A673 (cell line): ENCODE measurements around the gene PRKCA. TPM values are rescaled to one million over a fixed set of nuclear protein-coding genes. Genes with fewer than 3 reads are reported as not detected.
A peak's percentile ranks its signal among the peaks of the same experiment; 100 is the strongest.
"Not testable (repeated sequence)": the region's sequence is repeated elsewhere in the genome, so short reads cannot be mapped to it uniquely, and the experiment has no call there.

Experiments
- BruUV-seq: library from RNA; stranded (reverse); fragments of 400-500 nt; replicated peaks from 2 replicates; lab custom pipeline; 2021; lab: Mats Ljungman, UMichigan
- CTCF ChIA-PET: fragments of 300-600 bp; sonication (Branson Sonifier 250); formaldehyde crosslinking; loops from one replicate; lab custom pipeline; 2022; ENCODE audit warnings: antibody characterized with exemption; lab: Charles Lee
- POLR2A ChIA-PET: fragments of 300-600 bp; sonication (Branson Sonifier 250); formaldehyde crosslinking; loops from one replicate; lab custom pipeline; 2022; ENCODE audit warnings: antibody characterized with exemption; ENCODE audit not compliant: low non-redundant PET; lab: Charles Lee
- DNase-seq: peaks from one replicate; pipeline ENCODE4 v3.0.0-alpha.2; 2015; ENCODE audit warnings: low spot score
- H3K27ac ChIP-seq: fragments of 200-600 bp; sonication (generic); 2 replicates; pipeline ENCODE4 v1.5.1; 2016; ENCODE audit warnings: mixed run types, low read depth, mild to moderate bottlenecking, mixed read lengths, antibody characterized with exemption, low read length; ENCODE audit not compliant: poor library complexity, severe bottlenecking
- H3K27me3 ChIP-seq: fragments of 200-600 bp; sonication (generic); replicated peaks from 2 replicates; pipeline ENCODE4 v1.6.1; 2017; ENCODE audit warnings: mixed run types, low read depth, mild to moderate bottlenecking, mixed read lengths, antibody characterized with exemption, low read length; ENCODE audit not compliant: insufficient read depth, poor library complexity
- H3K36me3 ChIP-seq: fragments of 200-600 bp; sonication (generic); 2 replicates; pipeline ENCODE4 v1.6.1; 2016; ENCODE audit warnings: mixed run types, mild to moderate bottlenecking, mixed read lengths, antibody characterized with exemption, low read length; ENCODE audit not compliant: insufficient read depth, poor library complexity, severe bottlenecking
- H3K4me1 ChIP-seq: fragments of 200-600 bp; sonication (generic); 2 replicates; pipeline ENCODE4 v1.6.1; 2017; ENCODE audit warnings: mixed run types, mild to moderate bottlenecking, mixed read lengths, antibody characterized with exemption, low read length; ENCODE audit not compliant: insufficient read depth, poor library complexity, severe bottlenecking
- H3K4me3 ChIP-seq: fragments of 200-600 bp; sonication (generic); 2 replicates; pipeline ENCODE4 v1.5.1; 2016; ENCODE audit warnings: low read depth, mixed run types, mild to moderate bottlenecking, mixed read lengths, low read length; ENCODE audit not compliant: poor library complexity, severe bottlenecking
- H3K9me3 ChIP-seq: fragments of 200-600 bp; sonication (generic); 2 replicates; pipeline ENCODE4 v1.6.1; 2016; ENCODE audit warnings: mixed run types, low read depth, mild to moderate bottlenecking, mixed read lengths, antibody characterized with exemption, low read length; ENCODE audit not compliant: poor library complexity, severe bottlenecking
- CTCF ChIP-seq: fragments of 300-800, 200-600 bp; sonication (generic); conservative IDR thresholded peaks from 2 replicates; pipeline ENCODE4 v1.5.1; 2017; ENCODE audit warnings: low read depth, mild to moderate bottlenecking, antibody characterized with exemption, low read length, moderate library complexity, mixed read lengths
- EZH2 ChIP-seq: fragments of 200-600 bp; sonication (generic); IDR thresholded peaks from 2 replicates; pipeline ENCODE4 v1.6.1; 2017; ENCODE audit warnings: borderline replicate concordance, low read depth, mild to moderate bottlenecking, mixed read lengths, antibody characterized with exemption, low read length; ENCODE audit not compliant: poor library complexity, severe bottlenecking
- intact Hi-C: fragments of 100-400 bp; cut with micrococcal nuclease; formaldehyde crosslinking; loops from one replicate; pipeline ENCODE4 v1.10.0; 2022; ENCODE audit not compliant: unreplicated experiment
- total RNA-seq: library from RNA; stranded (reverse); gene quantifications from 2 replicates; pipeline ENCODE4 v1.2.3, GENCODE V29; 2021

PRKCA gene
- total RNA-seq, 1 experiment from 2014 or later = 16.3 TPM

DNA sequence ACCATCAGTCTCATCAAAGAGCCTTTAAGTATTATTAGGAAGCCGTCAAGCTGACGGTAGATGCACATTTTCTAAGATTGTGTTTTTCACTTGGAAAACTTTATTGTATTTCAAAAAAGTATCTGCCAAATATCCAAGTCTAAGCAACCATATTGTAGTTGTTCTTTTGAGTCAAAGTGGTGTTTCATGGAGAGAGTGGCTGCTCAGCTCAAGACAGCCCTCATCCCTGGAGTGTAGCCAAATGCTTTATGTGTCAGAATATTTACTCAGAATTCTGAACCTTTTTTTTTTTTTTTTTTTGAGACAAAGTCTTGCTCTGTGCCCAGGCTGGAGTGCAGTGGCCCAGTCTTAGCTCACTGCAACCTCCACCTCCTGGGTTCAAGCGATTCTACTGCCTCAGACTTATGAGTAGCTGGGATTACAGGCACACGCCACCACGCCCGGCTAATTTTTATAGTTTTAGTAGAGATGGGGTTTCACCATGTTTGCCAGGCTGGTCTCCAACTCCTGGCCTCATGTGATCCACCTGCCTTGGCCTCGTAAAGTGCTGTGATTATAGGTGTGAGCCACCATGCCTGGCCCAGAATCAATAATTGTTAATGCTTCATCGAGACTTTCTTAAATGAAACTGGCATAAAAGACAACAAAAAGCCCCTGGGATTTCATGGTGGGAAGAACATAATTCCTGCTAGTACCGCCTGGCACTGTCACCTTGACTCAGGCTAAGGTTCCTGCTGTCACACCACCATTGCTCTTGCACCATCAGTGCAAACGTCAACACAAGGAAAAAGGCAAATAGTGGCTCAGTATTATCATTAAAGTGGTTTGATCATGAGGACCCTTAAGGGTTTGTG lies 45.5 kb downstream of the PRKCA start:
- no peak overlapping the region for H3K27ac ChIP-seq
- H3K9me3 ChIP-seq = no peaks in the 10 kb centered on the region
- H3K4me1 ChIP-seq = peaks cover 50% of the 10 kb centered on the region
- POLR2A ChIA-PET = no interaction called here
- H3K4me3 ChIP-seq = no peak overlapping the region
- CTCF ChIA-PET = no interaction called here
- intact Hi-C loops = no loop called here
- no peaks in the 10 kb centered on the region for H3K36me3 ChIP-seq
- no peaks in the 10 kb centered on the region for H3K27me3 ChIP-seq
- peak; percentile 54 for DNase-seq
- no TSS peak for BruUV-seq
- TF ChIP-seq CTCF (no peak), EZH2 (no peak)

GRCh38 chr17:66348584-66349165 lies 46.3 kb downstream of the PRKCA start:
- Histone ChIP-seq H3K27me3 (no peaks in the 10 kb centered on the region), H3K4me3 (no peak overlapping the region), H3K4me1 (peaks cover 50% of the 10 kb centered on the region), H3K27ac (peak overlapping the region; percentile 2), H3K36me3 (no peaks in the 10 kb centered on the region), H3K9me3 (no peaks in the 10 kb centered on the region)
- ChIA-PET CTCF (no interaction called here), POLR2A (no interaction called here)
- no TSS peak for BruUV-seq
- TF ChIP-seq CTCF (no peak), EZH2 (no peak)
- intact Hi-C loops = no loop called here
- DNase-seq = peak; percentile 84

DNA sequence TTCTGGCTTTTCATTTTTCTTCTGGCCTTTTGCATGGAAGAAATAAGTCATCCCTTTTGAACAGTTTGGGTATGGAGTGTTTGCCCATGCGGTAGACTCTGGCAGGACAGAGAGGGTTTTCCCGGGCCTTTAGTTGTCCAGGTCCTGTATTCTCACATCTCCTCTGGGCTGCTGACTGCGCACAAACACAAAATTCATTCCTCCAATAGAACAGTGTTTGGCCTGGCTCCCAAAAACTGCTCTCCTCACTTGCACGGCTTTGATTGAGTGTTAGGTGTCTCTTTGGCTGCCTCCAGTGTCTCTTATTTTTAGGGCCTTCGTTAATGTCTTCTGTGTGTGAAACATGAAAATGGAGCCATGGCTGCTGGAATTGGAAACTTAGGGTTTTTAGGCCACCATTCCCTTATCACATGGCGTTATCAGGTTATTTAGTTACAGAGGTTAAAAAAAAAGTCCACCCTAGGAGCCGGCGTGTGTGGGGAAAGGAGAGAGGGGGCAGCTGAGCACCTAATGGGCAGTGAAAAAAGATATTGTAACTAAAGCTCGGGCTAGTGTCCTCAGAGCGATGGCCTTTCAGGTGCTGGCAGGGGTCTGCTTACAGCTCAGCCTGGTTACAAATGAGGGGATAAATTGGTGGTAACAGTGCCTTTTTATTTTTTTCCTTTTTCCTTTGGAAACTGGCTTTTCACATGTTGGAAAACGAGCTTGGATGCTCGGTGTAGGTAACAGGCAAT lies 47.3 kb downstream of the PRKCA start:
- H3K36me3 ChIP-seq = no peaks in the 10 kb centered on the region
- no TSS peak for BruUV-seq
- intact Hi-C loops = no loop called here
- H3K9me3 ChIP-seq = no peaks in the 10 kb centered on the region
- H3K4me1 ChIP-seq = peaks cover 50% of the 10 kb centered on the region
- DNase-seq = no peak
- H3K4me3 ChIP-seq = no peak overlapping the region
- POLR2A ChIA-PET = no interaction called here
- TF ChIP-seq CTCF (no peak), EZH2 (no peak)
- H3K27me3 ChIP-seq = no peaks in the 10 kb centered on the region
- no peak overlapping the region for H3K27ac ChIP-seq
- CTCF ChIA-PET = no interaction called here

GRCh38 chr17:66350576-66350975 lies 48.2 kb downstream of the PRKCA start:
- POLR2A ChIA-PET, H3K4me3 ChIP-seq, intact Hi-C loops, H3K36me3 ChIP-seq, H3K27ac ChIP-seq, H3K9me3 ChIP-seq, H3K27me3 ChIP-seq, DNase-seq, CTCF ChIA-PET, BruUV-seq: not testable (repeated sequence)
- H3K4me1 ChIP-seq = peaks cover 50% of the 10 kb centered on the region
